Sigmoid colon (tissue), 7 donors: ENCODE measurements around the gene GALNT7. TPM values are rescaled to one million over a fixed set of nuclear protein-coding genes. Genes with fewer than 3 reads are reported as not detected.
A peak's percentile ranks its signal among the peaks of the same experiment; 100 is the strongest.

Experiments
- DNase-seq: peaks from one replicate; pipeline ENCODE4 v3.0.0-alpha.2; 2019
- H3K27ac ChIP-seq, 4 donors: fragments of 200-600 bp; sonication (generic); one replicate each; pipeline ENCODE4 v1.5.1; 2016 to 2019; ENCODE audit warnings: mild to moderate bottlenecking in 1 of 4
- H3K27me3 ChIP-seq, 3 donors: fragments of 200-600 bp; sonication (generic); one replicate each; pipeline ENCODE4 v1.5.1; 2019; ENCODE audit warnings: mild to moderate bottlenecking in 1 of 3
- H3K36me3 ChIP-seq, 4 donors: fragments of 200-600 bp; sonication (generic); one replicate each; pipeline ENCODE4 v1.5.1; 2016 to 2019
- H3K4me1 ChIP-seq, 4 donors: fragments of 200-600 bp; sonication (generic); one replicate each; pipeline ENCODE4 v1.5.1; 2017 to 2019
- H3K4me3 ChIP-seq, 4 donors: fragments of 200-600 bp; sonication (generic); one replicate each; pipeline ENCODE4 v1.5.1; 2017 to 2019; ENCODE audit warnings: mild to moderate bottlenecking in 2 of 4, moderate library complexity in 1 of 4
- H3K9me3 ChIP-seq, 4 donors: fragments of 200-600 bp in 3 of 4; sonication (generic) in 3 of 4; one replicate each; pipeline versions ENCODE4 v1.5.1 to v1.6.1; 2013 to 2019
- EP300 ChIP-seq, 4 donors: sonication (generic); formaldehyde crosslinking; IDR thresholded peaks; one replicate each; pipeline ENCODE4 v1.6.1; 2017; ENCODE audit warnings: antibody characterized with exemption in 4 of 4
- POLR2A ChIP-seq, 2 donors: fragments of 450-650 bp; IDR thresholded peaks; one replicate each; pipeline ENCODE4 v1.6.1; 2016; ENCODE audit warnings: antibody characterized with exemption in 2 of 2, mild to moderate bottlenecking in 2 of 2, moderate library complexity in 2 of 2
- POLR2AphosphoS5 ChIP-seq, 4 donors: sonication (generic); formaldehyde crosslinking; IDR thresholded peaks; one replicate each; pipeline ENCODE4 v1.6.1; 2017; ENCODE audit warnings: antibody characterized with exemption in 4 of 4
- whole genome bisulfite sequencing, 2 donors: extraction: QIAGEN DNeasy Blood & Tissue Kit; methylation state at CpG; one replicate each; pipeline ENCODE4 v1.1.7; 2013; 5-methylcytosine and 5-hydroxymethylcytosine counted together
- intact Hi-C: fragments of 100-400 bp; cut with DNase I; formaldehyde crosslinking; loops from one replicate; pipeline ENCODE4 v1.15.1; 2023
- polyA plus RNA-seq, 3 donors: library from polyadenylated mRNA; stranded (reverse); fragments of 200-250 nt; gene quantifications; one replicate each; pipeline ENCODE4 v1.2.3, GENCODE V29; 2013
- total RNA-seq, 4 donors: library from RNA; depleted of rRNA; stranded (reverse); fragments of >200 nt; gene quantifications; one replicate each; pipeline ENCODE4 v1.1.0, GENCODE V29; 2016
- TF ChIP-seq, protein P1 (sequence below), 4 experiments: fragments of 450-650 bp in 3 of 4; fragments of 200-600 bp in 1 of 4; IDR thresholded peaks; one replicate each; pipeline ENCODE4 v1.5.1; 2016 to 2019; ENCODE audit warnings: antibody characterized with exemption in 4 of 4, mild to moderate bottlenecking in 3 of 4, moderate library complexity in 2 of 4
- donor health status: healthy with polysubstance abuse.
- donor health status: Bipolar disorder and iron deficiency.
- donor health status: healthy.

The GALNT7 gene
- total and polyA plus RNA-seq, 7 donors, result 13.2 to 22.7 (median 16.8) TPM

DNA sequence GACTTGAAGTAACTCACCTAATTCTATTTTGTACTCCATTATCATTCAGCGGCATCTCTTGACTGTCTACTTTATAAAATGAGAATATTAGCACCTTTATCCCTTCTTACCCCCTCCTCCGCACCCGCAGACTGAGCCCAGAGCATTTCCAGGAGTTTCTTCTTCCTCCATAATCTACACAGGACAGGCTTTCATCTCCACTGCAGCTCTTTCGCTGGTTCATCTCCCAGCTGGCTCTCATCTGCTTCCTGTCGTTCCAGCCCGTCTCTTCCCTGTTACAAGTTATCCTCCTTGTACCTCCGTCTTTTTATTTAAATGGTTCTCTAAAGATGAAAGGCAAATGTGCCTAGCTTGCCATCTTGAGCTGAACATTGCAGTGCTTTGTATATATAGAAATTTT is 39.8 kb downstream of the GALNT7 start:
- DNase-seq, result no peak
- no peaks in the 10 kb centered on the region for H3K36me3 ChIP-seq
- H3K4me1 ChIP-seq, result peaks cover 0 to 22% (median 19%) of the 10 kb centered on the region in 4 donors
- H3K27ac ChIP-seq, result no peak overlapping the region
- H3K9me3 ChIP-seq, result no peaks in the 10 kb centered on the region
- TF ChIP-seq POLR2A (IDR thresholded peaks at IDR 0.05), result no peak
- TF ChIP-seq, protein P1, sequence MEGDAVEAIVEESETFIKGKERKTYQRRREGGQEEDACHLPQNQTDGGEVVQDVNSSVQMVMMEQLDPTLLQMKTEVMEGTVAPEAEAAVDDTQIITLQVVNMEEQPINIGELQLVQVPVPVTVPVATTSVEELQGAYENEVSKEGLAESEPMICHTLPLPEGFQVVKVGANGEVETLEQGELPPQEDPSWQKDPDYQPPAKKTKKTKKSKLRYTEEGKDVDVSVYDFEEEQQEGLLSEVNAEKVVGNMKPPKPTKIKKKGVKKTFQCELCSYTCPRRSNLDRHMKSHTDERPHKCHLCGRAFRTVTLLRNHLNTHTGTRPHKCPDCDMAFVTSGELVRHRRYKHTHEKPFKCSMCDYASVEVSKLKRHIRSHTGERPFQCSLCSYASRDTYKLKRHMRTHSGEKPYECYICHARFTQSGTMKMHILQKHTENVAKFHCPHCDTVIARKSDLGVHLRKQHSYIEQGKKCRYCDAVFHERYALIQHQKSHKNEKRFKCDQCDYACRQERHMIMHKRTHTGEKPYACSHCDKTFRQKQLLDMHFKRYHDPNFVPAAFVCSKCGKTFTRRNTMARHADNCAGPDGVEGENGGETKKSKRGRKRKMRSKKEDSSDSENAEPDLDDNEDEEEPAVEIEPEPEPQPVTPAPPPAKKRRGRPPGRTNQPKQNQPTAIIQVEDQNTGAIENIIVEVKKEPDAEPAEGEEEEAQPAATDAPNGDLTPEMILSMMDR (IDR thresholded peaks at IDR 0.05), result no peak
- no peak for TF ChIP-seq EP300 (IDR thresholded peaks at IDR 0.05)
- no peak for TF ChIP-seq POLR2AphosphoS5 (IDR thresholded peaks at IDR 0.05)
- no peak overlapping the region for H3K4me3 ChIP-seq
- intact Hi-C loops, result loop anchor here (2.0 kb wide), 1 partner anchor 50 kb away; no protein-coding TSS in a partner anchor
- WGBS, 2 donors, result 94 to 97% methylated on average over 7 of the region's 7 CpGs
- H3K27me3 ChIP-seq, result no peaks in the 10 kb centered on the region

DNA sequence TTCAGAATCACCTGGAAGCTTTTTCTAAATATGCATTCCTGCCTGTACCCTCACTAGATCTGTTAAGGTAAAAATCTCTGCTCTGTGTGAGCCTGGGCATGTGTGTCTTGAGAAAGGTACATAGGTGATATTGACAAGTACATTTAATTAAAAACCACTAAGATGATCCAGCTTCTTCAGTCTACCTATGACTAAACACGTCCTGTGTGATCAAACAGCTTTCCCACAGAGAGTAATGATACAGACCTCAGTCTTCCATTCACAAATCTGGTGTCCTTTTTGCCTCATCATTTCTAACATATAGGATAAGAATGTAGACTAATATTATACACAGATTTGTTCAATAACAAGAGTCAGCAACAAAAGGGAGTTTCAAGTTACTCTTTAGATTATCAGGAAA is 42.6 kb downstream of the GALNT7 start:
- no peaks in the 10 kb centered on the region for H3K27me3 ChIP-seq
- DNase-seq, result no peak
- no peak overlapping the region for H3K4me3 ChIP-seq
- no peak overlapping the region for H3K27ac ChIP-seq
- no peaks in the 10 kb centered on the region for H3K36me3 ChIP-seq
- H3K4me1 ChIP-seq, result peaks cover 0 to 32% (median 23%) of the 10 kb centered on the region in 4 donors
- H3K9me3 ChIP-seq, result no peaks in the 10 kb centered on the region
- WGBS, 2 donors, result 88 to 94% methylated on average over 1 of the region's 1 CpG
- intact Hi-C loops, result no loop called here
- TF ChIP-seq, protein P1 (IDR thresholded peaks at IDR 0.05), result no peak
- TF ChIP-seq POLR2A (IDR thresholded peaks at IDR 0.05) (no peak), EP300 (IDR thresholded peaks at IDR 0.05) (no peak), POLR2AphosphoS5 (IDR thresholded peaks at IDR 0.05) (no peak)

DNA sequence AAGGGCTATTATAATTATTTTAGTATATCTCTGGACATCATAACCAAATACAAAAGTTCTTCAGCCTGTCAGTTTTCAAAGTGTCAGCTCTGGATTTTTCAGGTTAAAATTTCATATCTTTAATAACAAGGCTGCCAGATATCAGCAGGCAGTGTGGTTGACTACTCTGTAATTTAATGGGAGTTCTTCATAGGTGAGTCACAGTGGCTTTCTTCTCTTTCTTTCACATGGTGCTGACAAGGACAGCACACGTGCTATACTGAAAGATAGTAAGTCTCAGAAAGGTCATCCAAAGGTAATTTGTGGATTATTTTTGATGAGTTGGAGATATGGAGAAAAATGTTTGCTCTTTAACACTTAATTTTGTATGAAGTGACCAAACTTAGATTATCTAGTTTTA is 43.2 kb downstream of the GALNT7 start:
- WGBS, 2 donors, result 49 to 50% methylated on average over 1 of the region's 1 CpG
- intact Hi-C loops, result no loop called here
- peaks cover 0 to 32% (median 23%) of the 10 kb centered on the region in 4 donors for H3K4me1 ChIP-seq

DNA sequence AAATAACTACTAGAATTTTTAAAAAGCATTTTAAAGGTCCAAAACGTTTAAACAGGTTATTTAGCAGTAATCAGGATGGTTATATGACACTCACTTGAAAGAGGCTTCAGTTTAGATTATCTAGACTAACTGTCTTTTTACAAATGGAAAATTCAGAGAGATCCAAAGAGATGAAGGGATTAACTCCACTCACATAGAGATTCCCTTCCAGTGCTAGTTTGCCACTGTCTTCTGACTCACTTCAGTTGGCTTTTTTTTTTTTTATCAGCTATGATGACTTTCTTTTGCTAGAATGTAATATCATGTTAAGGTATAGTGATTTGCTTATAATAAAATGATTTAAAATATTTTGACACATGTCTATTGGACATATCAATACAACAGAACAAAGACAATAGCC is 43.8 kb downstream of the GALNT7 start:
- H3K36me3 ChIP-seq, result no peaks in the 10 kb centered on the region
- TF ChIP-seq POLR2A (IDR thresholded peaks at IDR 0.05) (no peak), POLR2AphosphoS5 (IDR thresholded peaks at IDR 0.05) (no peak)
- TF ChIP-seq, protein P1 (IDR thresholded peaks at IDR 0.05), result no peak
- H3K4me3 ChIP-seq, result no peak overlapping the region
- H3K27me3 ChIP-seq, result no peaks in the 10 kb centered on the region
- H3K4me1 ChIP-seq, result peaks cover 0 to 32% (median 23%) of the 10 kb centered on the region in 4 donors
- H3K9me3 ChIP-seq, result no peaks in the 10 kb centered on the region
- DNase-seq, result no peak
- intact Hi-C loops, result no loop called here
- H3K27ac ChIP-seq, result no peak overlapping the region
- 32 to 64% methylated on average over 1 of the region's 1 CpG for WGBS, 2 donors

More for the DNA sequence above, 43.2 kb downstream of the GALNT7 start:
- DNase-seq, result no peak
- Histone ChIP-seq H3K27ac (no peak overlapping the region), H3K36me3 (no peaks in the 10 kb centered on the region), H3K4me3 (no peak overlapping the region), H3K27me3 (no peaks in the 10 kb centered on the region), H3K9me3 (no peaks in the 10 kb centered on the region)
- TF ChIP-seq POLR2AphosphoS5 (IDR thresholded peaks at IDR 0.05), result peak in 1 of 4 donors; percentile 59
- no peak for TF ChIP-seq POLR2A (IDR thresholded peaks at IDR 0.05)

DNA sequence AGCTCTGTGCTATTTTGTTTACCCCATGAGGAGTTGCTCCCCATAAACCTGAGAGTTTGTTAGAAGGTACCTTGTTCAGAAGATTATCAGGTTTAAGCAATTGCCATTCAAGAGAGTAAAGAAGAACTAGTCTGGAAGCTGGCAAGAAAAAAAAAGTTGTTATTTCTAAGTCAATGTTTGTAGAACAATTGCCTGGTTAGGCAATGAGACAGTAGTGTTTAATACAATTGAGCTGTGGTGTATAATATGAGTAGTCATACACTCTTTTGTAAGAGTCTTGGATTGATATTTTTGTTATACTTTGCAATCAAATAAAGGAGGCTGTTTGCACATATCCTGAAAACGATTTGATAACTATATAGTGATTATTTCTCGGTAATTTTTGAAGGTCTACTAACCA is 44.7 kb downstream of the GALNT7 start:
- 66 to 84% methylated on average over 2 of the region's 2 CpGs for WGBS, 2 donors
- intact Hi-C loops, result no loop called here

More for the DNA sequence above, 44.7 kb downstream of the GALNT7 start:
- Histone ChIP-seq H3K9me3 (no peaks in the 10 kb centered on the region), H3K4me1 (peaks cover 0 to 32% (median 28%) of the 10 kb centered on the region in 4 donors), H3K36me3 (no peaks in the 10 kb centered on the region), H3K27ac (no peak overlapping the region), H3K27me3 (no peaks in the 10 kb centered on the region), H3K4me3 (no peak overlapping the region)
- no peak for DNase-seq
- TF ChIP-seq, protein P1 (IDR thresholded peaks at IDR 0.05), result no peak
- TF ChIP-seq POLR2A (IDR thresholded peaks at IDR 0.05), result no peak
- TF ChIP-seq EP300 (IDR thresholded peaks at IDR 0.05), result no peak
